Esophagus muscularis mucosa (tissue), 3 donors: ENCODE data around the gene CCDC85C.

Experiments used
- POLR2AphosphoS5 ChIP-seq, 2 donors: sonication (generic); formaldehyde crosslinking; IDR thresholded peaks; one replicate each; pipeline ENCODE4 v1.6.1; 2017; ENCODE audit warnings: antibody characterized with exemption in 2 of 2
- TF ChIP-seq, protein P1 (sequence below), 3 experiments: fragments of 200-600 bp in 2 of 3; fragments of 450-650 bp in 1 of 3; sonication (generic) in 2 of 3; IDR thresholded peaks; one replicate each; pipeline ENCODE4 v1.5.1; 2017 to 2019; ENCODE audit warnings: antibody characterized with exemption in 3 of 3, mild to moderate bottlenecking in 2 of 3, moderate library complexity in 1 of 3

DNA sequence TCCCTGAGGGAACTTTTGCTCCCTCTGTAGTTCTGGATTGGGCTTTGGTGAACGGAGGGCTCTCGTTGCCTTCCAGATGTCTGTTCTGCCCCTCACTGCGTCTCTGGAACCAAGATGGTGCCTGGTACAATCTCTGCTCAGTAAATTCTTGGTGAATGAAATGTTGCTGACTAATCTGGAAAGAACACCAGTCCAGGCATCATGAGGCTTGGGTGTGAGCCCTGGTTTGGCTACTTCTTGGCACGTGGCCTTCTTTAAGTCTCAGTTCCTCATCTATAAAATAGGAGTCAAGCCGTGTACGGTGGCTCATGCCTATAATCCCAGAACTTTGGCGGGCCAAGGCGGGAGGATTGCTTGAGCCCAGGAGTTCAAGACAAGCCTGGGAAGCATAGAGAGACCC is 45.2 kb upstream of the CCDC85C start:
- TF ChIP-seq, protein P1, sequence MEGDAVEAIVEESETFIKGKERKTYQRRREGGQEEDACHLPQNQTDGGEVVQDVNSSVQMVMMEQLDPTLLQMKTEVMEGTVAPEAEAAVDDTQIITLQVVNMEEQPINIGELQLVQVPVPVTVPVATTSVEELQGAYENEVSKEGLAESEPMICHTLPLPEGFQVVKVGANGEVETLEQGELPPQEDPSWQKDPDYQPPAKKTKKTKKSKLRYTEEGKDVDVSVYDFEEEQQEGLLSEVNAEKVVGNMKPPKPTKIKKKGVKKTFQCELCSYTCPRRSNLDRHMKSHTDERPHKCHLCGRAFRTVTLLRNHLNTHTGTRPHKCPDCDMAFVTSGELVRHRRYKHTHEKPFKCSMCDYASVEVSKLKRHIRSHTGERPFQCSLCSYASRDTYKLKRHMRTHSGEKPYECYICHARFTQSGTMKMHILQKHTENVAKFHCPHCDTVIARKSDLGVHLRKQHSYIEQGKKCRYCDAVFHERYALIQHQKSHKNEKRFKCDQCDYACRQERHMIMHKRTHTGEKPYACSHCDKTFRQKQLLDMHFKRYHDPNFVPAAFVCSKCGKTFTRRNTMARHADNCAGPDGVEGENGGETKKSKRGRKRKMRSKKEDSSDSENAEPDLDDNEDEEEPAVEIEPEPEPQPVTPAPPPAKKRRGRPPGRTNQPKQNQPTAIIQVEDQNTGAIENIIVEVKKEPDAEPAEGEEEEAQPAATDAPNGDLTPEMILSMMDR (IDR thresholded peaks at IDR 0.05) = no peak
- no peak for TF ChIP-seq POLR2AphosphoS5 (IDR thresholded peaks at IDR 0.05)
